DOHH2 (cell line): ENCODE results near the gene GAS6.

Source experiments
- CTCF ChIP-seq: fragments of 200-600 bp; sonication (generic); IDR thresholded peaks from one replicate; pipeline ENCODE4 v1.5.1; 2014; ENCODE audit warnings: antibody characterized with exemption, mild to moderate bottlenecking, low read depth, low read length; ENCODE audit not compliant: poor library complexity, severe bottlenecking
- EZH2phosphoT487 ChIP-seq: fragments of 200-600 bp; sonication (generic); IDR thresholded peaks from 2 replicates; pipeline ENCODE4 v1.6.1; 2017; ENCODE audit warnings: borderline replicate concordance, mild to moderate bottlenecking, antibody characterized with exemption, low read length, moderate library complexity, mixed read lengths

DNA sequence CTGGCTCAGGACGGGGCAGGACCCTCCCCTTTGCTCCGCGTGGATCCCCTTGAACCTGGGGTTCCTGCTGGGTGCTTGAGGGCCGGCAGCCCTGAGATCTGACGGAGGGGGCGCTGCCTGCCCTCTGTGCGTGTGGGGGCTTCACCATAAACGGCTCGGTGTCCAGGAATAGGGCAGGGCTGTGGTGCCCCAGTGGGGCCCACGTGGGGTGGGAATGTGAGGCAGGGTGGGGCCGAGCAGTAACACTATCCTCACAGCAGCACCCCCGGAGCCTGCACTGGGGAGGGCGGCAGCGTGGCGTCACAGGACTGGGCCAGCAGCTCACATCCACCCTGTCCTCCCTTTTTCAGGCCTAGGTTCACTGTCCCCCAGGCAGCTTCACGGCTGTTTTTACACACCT, 38.0 kb downstream of the GAS6 start:
- no peak for TF ChIP-seq CTCF
- no peak for TF ChIP-seq EZH2phosphoT487
